NCI-H2227 (cell line): ENCODE measurements around the gene HOXD12.

Experiments
- DNase-seq: peaks from one replicate; lab custom pipeline; 2025; ENCODE audit not compliant: unreplicated experiment; lab: John Stamatoyannopoulos, UW

The HOXD12 gene

DNA sequence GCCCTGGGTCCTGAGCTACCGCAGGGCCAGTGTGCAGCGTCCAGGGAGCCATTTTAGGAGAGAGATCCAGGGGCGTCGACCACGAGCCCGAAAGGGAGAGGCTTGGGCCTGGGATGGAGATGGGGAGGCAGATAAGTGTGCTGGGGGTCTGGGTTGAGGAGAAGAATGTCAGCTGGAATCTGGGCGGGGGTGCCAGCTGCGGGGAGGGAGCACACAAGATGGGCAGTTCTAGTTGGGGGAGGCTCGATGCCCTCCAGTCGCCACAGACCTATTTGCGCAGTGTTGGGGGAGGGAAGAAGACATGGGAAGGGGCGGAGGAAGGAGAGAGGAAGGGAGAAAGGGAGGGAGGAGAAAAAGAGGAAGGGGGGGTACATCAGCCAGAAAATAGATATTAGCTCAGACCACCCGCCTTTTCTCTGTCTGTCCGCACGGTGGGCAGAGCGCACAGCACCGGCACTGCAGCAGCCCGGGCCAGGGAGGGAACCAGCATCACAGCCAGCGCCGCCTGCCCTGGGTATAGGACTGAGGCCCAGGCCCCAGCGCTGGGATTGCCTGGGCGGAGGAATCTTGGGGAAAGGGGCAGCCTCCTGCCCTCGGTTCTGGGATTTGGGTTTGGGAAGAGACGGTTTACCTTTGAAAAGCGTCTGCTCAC, 5.6 kb downstream of the HOXD12 start:
- DNase-seq = peak; percentile 61

DNA sequence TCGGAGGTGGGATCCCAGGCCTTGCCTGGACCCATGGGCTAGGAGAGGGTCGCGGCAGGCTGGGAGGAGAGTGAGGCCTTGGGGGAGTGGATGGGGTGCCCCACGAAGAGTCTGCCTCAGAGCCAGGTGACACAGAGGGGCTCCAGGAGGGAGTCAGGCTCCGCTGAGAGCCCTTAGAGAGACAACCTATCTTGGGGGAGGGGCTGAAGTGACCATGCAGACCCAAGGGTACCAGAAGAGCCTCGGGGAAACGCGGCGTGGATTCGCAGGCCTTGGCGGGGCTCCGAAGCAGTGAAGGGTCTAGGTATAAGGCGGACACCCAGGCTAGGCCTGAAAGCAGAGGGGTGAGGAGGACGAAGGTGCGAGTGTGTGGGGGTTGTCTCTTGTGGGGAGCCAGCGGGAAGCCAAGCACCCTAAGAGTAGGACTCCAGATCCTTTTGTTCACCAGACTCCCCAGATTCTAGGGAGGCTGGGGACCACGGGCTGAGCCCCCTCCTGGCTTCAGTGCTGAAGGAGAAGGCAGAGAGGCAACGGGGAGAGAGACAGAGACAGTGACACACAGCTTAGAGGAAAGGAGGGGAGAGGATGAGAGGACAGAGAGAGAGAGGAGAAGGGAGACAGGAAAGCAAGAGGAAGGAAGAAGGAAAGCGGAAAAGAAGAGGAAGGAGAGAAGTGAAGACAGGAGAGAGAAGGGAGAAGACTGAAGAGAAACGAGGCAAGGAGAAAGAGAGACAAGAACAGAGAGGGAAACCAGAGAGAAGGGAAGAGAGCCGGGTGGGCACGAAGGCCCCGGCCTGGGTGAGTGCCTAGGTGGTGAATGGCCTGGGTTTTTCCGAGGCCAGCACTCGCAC, 6.4 kb downstream of the HOXD12 start:
- peak; percentile 38 for DNase-seq

DNA sequence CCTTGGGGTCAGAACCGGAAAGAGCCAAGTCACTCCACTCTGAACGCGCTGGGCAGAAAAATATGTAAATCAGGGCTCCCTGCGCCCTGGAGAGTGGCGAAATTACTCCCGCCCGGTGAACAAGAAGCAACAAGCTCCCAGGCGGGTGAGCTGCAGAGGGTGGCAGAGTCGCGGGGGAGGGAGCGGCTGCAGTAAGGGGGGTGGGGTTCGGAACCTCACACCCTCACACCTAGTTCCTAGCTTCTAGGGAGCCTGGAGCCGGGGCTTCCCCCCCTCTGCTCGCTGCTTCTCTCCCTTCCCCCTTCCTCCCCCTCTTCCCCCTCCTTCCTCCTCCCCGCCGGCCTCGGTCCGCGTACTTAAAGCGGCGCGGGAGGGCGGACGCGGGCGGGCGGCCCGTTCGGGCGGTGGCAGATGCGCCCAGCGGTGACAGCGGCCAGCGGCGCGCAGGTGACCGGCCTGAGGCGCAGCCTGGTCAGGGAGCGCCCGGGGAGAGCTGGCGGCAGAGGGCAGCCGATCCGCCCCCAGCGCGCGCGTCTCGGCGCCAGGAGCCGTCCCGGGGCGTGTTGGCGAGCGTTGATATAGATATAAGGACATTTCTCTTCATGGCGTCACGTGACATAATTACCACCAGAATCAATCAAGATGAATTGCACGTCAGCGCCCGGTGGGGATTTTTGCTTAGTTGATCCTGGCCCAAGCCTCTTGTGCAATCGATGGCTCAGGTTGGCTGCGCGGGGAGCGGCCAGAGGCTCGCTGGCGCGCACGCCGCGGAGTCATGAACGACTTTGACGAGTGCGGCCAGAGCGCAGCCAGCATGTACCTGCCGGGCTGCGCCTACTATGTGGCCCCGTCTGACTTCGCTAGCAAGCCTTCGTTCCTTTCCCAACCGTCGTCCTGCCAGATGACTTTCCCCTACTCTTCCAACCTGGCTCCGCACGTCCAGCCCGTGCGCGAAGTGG, 7.3 kb downstream of the HOXD12 start, which contains the start of gene HOXD11:
Gene HOXD11, plus strand, starts transcription at position 700 of the 959 bp plus-strand sequence. Its CDS starts 76 bp downstream, at position 776.
- DNase-seq = peak; percentile 77

DNA sequence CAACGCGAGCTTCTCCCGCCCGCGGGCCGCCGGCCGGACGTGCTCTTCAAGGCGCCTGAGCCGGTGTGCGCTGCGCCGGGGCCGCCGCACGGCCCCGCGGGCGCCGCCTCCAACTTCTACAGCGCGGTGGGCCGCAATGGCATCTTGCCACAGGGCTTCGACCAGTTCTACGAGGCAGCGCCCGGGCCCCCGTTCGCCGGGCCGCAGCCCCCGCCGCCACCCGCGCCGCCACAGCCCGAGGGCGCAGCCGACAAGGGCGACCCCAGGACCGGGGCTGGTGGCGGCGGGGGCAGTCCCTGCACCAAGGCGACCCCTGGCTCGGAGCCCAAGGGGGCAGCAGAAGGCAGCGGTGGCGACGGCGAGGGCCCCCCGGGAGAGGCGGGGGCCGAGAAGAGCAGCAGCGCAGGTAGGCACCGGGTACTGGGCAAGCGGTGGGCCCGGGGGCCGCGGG, 8.2 kb downstream of the HOXD12 start:
- peak; percentile 49 for DNase-seq

DNA sequence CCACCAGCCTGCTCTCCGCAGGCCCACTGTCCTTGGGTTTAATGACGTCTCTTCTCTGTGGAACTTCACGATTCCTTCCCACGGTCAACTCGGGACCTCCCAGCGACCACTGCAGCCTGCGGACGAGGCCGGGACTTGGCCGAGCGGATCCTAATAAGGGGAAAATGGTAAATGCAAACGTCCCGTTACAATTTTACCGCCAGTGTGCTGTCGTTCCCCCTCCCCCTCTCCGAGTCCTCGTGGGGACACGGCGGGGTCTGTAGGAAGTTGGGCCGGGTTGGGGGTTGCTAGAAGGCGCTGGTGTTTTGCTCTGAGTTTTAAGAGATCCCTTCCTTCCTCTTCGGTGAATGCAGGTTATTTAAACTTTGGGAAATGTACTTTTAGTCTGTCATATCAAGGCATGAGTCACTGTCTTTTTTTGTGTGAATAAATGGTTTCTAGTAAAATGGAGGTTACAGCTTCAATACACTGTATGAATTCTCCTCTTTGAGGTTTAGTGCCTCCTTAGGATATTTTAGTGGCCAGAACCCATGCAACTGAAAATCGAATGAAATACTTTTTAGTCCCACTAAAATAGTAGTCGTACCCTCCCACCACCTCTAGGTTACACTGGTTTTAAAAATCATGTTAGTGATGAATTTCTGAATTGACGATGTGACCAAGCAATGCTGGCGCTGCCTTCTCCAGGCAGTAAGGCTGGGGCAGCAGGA, 9.8 kb downstream of the HOXD12 start:
- DNase-seq = no peak

DNA sequence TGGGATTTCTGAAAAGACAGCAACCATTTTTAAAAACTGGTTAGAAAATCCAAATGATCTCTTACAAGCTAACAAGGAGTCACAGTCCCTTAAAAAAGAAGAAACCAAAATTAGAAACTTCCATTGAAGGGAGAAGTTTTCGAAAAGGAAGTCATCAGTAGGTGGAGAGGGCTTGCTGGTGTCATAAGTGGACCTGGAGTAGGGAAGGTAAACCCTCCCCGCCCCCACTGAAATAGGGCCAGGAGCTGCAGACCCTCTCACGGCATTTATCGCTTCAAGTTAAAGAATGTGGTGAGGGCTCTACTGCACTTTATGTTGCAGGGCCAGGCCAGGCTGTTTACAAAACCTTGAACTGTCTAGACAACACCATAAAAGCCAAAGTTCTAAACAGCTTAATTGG, 10.4 kb downstream of the HOXD12 start:
- no peak for DNase-seq

DNA sequence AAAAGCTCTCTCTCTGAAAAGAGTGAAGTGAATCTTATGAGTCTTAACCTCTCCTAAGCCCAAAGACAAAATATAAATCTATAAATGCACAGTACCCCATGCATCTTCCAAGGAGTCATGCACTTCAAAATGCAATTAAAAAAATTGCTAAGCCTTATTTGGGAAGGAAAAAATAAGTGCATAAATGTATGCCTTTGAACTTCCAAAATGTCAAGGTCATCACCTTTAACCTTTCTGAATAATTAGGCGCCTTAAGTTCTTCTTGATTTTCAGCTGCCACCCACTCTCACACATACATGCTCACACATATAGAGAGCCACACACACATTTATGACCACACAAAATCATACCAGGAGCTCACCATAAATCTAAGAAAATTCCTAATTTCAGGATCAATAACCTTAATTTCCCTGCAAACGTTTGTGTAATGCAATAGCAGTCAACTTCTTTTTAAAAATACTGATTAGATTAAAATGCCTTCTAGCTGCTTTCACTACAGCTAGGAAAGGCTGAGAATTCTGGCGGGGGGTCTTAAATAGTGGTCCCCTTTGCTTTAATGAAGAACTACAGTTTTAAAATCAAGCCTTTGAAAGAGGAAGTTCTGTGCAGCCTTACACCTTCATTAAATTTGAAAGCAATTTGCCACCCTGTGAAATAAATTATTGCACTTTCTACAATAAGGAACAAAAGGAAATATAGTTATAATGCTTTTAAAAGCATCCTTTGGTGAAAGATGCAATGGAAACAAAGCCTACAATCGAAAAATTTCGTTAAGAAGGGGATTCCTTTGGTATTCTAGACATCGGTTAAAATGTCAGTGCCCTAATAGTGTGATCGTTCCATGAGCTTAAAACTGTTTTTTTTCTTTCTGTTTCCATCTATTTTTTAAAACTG, 11.1 kb downstream of the HOXD12 start:
- DNase-seq = no peak

DNA sequence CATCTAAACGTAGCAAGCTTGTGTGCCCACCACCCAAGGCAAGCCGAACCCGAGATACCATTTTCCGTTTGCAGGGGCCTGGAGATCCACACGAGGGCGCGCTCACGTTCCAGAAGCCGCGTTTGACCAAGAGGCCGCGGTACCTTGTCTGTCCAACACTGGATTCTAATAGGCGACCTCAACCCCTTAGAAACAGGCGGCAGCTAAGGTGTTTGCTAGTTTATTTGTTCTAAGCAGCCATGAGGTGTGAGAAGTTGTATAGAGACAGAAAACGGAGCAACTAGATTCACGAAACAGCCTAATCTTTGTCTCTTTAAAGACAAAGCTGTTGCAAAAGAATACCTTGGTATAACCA, 11.7 kb downstream of the HOXD12 start:
- DNase-seq = peak; percentile 73

DNA sequence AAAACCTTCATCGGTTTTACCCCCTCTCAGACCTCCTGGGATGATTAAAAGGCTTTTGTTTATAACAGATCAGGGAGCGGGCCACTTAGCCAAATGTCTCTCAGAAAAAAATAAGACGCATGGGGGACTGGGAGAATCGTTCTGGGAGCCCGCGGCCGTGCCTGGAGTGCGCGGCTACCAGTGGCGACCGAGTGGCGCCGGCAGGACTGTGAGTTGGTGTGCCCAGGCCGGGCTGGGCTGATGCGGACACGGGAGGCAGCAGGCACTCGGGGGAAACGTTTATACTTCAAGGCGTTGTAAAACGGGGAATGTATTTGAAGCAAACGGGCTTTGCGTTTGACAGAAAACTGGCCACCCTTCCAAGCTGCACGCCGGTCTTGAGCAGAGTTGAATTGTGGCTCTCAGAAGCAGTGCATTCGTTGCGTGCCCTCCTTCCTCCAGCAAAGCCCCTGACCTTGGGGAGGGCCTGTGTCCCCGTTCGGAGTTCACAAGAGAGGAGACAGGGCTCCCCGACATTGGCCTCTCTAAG, 12.3 kb downstream of the HOXD12 start:
- no peak for DNase-seq

DNA sequence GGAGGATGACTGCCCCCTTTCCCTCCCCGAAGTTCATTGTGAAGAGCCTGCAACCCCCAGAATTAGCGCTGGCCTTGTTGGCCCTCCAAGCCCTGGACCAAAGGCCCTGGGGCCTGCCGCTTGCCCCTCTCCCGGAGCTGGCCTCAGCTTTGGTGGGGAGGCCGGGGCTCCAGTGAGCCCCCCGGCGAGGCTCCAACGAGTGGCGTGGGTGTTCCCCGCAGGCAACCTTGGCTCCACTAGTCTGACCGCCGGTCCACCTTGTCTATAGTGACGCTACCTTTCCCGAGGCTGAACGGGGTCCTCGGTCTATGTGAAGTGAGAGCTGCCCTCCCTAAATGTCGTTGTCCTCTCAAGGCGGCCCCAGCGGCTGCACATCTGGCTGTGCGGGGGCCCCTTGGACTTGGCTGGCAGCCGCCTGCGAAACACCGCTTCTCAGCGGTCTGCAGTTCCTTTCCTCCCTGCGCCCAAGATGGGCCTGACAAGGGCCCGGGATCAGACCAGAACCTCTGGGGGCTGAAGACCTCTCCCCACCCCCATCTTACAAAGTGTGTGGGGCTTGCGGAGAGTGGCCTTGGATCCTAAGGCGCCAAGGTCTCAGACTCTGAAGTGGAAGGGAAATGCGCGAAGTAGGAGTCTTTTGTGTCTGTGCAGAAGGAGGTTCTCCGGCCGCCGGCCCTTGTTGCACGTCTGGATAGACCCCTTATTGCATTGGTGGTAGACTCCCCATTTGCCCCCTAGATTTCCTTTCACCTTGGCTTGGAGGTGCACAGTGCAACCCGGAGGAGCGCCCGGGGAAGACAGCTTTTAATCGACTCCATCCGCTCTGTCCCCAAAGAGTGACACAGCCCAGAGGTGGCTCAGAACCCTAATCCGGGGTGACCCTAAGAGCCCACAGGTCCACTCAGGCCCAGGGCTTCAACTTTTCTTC, 13.0 kb downstream of the HOXD12 start:
- DNase-seq = no peak

DNA sequence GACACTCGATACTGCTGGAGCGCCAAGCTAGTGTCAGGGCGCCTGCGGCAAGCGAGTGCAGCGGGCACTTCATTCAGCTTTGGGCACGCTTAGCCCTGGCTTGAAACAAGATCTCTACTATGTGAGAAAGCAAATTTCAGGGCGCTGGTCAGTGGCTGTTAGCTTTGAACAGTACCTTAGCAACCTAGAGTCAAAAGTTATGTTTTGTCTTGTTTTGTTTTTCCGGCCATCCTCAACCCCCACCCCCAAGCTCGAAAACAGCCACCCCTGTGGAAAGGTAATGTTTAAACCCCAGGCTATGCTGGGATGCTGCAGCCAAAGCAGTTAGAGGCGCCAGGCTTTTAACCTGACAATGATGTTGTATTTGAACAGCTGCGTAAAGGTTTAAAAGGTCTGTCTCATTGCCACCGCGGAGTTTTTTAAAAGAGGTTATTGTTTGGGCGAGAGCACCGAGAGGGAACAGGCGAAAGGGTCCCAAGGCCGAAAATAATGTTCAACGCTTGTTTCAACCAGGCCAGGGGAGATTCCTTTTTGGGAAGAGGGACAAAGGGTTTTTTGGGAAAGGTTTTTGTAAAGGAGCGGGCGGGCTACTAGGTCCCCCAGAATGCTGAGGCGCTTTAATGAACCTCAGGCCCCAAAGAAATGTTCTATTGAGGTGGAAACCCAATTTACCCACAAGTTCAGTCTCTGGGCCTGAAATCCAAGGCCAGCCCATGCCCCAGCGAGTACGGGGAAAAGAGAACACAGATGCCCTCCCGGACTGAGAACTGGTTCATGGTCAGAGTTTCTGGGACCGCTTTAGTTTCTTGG, 14.7 kb downstream of the HOXD12 start:
- DNase-seq = no peak

DNA sequence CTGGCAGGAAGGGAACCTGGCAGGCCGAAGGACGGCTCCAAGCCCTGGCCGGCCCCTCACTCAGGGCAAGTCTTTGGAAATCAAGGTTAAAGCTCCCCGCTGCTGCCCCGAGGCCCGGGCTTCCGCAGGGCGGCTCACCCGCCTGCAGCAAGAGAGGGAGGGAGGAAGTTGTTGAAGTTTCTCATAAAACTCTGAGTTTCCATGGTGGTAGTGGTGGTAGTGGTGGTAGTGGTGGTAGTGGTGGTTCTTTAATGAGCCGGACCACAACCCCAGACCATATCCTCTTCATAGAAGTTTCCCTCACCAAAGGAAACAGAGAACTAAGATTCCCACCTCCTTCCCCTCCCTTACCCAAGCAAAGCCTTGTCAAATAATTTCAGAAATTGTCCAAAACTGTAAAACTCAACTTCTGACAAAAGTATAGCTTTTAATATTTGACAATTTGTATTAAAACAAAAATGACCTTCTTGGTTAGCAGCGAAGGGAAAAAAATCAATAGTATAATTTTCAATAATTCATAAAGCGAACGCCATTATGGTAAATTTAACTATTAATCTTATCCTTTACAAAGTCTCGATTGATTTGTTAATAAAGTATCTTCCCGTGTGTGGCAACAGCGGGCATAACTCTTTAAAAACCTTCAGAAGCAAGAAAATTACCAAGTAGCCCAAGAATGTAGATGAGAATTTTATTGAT, 15.5 kb downstream of the HOXD12 start:
- DNase-seq = no peak

DNA sequence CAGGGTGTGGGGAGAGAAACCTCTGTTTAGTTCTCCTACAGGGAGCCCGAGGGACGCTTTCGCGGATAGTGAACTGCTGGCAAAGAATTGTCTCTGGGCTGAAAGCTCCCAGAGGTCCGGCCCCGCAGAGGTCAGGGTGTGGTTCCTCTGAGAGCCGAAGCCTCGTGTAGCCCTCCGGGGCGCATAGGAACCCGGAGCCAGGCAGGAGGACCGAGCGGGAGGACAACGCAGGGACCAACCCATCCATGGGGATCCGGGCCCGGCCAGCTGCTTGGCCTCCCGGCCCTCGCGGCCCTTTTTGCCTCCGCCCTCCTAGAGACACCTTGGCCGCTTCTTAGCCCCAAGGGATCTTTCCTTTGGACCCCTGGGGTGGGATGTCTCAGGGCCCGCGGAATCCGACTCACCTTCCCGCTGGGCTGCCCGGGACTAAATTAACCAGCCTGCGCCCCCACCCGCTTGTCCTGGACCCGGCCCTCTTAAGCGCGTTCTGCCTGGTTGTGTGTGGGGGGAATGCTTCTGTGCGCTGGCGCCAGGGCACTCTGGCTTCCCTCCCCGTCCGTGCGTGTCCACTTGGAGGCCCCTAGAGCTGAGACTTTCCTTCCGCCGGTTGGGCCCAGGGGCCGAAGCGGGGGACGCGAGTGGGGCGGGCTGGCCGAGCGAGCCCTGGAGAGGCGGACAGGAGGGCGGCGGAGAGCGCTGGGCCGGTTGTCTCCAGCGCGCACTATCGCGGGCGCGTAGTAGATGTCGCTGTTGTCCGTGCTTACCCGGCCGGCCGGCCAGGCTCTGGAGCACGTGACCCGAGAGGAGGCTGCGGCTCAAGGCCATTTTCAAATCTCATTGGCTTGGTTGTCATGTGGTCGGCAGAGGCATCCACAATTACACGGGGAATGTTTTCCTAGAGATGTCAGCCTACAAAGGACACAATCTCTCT, 16.6 kb downstream of the HOXD12 start, which contains the start of gene HOXD10:
Gene HOXD10, plus strand, starts transcription at position 896 of the 931 bp plus-strand sequence. CDS start 56 bp downstream, outside the sequence.
- DNase-seq = peak; percentile 76

DNA sequence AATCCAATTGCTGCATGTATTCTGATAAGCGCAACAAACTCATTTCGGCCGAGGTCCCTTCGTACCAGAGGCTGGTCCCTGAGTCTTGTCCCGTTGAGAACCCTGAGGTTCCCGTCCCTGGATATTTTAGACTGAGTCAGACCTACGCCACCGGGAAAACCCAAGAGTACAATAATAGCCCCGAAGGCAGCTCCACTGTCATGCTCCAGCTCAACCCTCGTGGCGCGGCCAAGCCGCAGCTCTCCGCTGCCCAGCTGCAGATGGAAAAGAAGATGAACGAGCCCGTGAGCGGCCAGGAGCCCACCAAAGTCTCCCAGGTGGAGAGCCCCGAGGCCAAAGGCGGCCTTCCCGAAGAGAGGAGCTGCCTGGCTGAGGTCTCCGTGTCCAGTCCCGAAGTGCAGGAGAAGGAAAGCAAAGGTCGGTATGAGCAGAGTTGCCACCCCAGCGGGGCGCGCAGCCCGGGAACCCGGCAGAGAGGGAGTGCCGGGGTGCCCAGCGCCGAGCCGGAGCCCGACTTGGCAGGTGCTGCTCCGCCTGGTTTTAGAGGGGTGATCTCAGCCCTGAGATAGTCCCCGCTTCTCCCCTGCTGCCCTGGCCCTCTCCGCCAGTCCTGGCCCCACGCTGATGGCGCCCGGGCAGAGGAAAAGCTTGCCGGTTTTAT, 17.7 kb downstream of the HOXD12 start:
- no peak for DNase-seq

DNA sequence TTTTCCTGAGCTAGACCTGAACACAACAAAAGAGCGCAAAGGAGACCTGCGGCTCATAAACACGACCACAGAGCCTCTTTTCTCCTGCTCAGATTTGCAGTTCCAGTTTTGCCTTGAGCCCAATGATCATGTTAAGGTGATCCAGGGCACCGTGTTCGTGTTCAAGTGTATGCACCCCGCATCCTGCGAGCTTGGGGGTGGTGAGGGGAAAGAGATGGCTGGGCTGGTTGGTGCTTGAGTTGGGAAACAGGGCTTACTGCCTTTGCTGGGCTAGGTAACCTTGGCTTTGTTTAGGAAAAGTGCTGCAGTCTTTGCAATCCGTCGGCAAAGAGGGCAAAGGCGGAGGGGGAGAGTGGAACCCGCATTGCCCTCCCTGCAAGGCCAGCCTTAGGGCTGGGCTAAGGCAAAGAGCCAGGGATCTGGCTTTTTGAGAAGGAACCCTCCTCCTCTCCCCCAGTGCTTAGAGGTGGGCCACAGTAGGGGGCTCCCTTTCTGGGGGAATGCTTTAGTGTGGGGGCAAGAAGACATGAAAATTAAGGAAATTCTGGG, 18.3 kb downstream of the HOXD12 start:
- no peak for DNase-seq
